Kidney tubule cell (primary cell): Measurements from ENCODE around the gene AKR1B1.

Experiments
- DNase-seq: peaks from one replicate; pipeline ENCODE4 v3.0.0-alpha.2; 2018; ENCODE audit warnings: low spot score

AKR1B1 gene

DNA sequence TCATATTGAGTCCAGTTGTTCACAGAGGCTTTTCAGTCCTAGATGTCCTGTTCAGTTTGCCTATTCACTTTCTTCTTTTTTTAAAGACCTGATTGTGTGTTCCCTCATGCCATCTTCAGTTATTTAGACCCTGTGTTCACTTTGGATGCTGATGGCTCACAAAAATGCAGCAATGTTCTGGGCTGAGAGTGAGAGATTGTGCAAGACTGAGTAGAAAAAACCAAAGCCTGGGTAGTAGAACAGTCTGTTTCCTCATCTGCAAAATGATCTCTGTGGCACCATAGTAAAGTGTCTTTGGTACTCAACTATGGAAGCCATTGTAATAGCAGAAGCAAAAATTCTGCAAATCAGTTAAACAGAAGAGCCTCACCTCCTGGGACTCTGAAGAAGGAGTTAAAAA is 43.2 kb downstream of the AKR1B1 start:
- DNase-seq, result no peak

GRCh38 chr7:134414109-134414508 is 44.8 kb downstream of the AKR1B1 start:
- DNase-seq, result no peak

GRCh38 chr7:134407311-134407710 is 51.6 kb downstream of the AKR1B1 start:
- DNase-seq, result no peak

- DNase-seq, result no peak
Observed at GRCh38 chr7:134406431-134406830, 52.5 kb downstream of the AKR1B1 start.

GRCh38 chr7:134405299-134405698 is 53.6 kb downstream of the AKR1B1 start:
- DNase-seq, result no peak

DNA sequence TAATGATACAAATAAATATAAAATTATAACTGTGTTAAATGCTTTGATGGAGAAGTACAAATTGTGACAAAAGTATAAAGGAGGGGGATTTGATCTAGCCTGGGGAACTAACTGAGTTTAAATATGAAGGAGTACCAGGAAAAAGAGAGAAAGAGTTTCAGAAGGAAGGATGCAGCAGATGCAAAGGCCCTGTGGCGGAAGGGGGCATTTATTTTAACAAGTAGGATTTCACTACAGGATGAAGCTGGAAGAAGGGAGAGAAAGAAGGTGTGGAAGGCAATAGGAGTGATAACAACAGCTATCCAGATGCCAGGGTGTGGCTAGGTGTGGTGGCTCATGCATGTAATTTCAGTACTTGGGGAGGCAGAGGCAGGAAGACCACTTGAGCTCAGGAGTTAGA is 55.8 kb downstream of the AKR1B1 start:
- DNase-seq, result no peak

- DNase-seq, result no peak
Observed at GRCh38 chr7:134400859-134401258, 58.0 kb downstream of the AKR1B1 start.

DNA sequence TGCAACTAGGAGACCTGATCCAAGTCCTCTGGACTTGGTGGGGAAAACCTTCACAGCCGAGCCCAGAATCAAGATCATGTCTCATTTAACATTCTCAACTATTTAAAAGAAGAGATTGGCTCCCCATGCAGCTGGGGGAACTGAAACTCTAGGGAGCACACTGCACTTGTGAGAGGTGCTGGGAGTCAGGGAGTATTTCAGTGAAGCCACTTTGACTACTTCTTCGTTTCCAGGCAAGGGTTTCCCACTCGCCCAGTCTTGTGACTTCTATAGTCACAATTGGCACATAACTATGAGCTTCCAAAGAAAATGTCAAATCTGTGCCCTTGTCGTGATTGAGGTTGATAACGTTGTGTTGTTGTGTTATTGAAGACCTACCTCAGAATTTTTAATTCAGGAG is 62.9 kb downstream of the AKR1B1 start:
- DNase-seq, result no peak

DNA sequence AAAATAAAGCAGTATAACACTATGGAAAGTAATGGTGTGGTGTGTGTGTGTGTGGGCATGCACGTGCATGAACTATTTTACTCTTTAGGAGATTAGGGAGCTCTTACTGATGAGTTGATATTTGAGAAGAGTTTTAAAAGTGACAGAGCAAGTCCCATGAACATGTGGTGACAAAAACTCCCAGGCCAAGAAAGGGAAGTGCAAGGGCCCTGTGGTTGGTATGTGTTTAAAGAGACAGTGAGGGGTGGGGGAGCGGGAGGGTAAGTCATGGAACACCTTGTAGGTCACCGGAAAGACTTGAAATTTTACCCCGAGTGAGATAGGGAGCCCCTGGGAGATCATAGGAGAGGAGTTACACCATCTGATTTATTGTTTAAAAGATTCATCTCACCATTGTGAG is 63.3 kb downstream of the AKR1B1 start:
- no peak for DNase-seq

GRCh38 chr7:134394056-134394455 is 64.8 kb downstream of the AKR1B1 start:
- DNase-seq, result no peak
